ENCODE results near the gene R3HCC1L.

R3HCC1L gene

DNA sequence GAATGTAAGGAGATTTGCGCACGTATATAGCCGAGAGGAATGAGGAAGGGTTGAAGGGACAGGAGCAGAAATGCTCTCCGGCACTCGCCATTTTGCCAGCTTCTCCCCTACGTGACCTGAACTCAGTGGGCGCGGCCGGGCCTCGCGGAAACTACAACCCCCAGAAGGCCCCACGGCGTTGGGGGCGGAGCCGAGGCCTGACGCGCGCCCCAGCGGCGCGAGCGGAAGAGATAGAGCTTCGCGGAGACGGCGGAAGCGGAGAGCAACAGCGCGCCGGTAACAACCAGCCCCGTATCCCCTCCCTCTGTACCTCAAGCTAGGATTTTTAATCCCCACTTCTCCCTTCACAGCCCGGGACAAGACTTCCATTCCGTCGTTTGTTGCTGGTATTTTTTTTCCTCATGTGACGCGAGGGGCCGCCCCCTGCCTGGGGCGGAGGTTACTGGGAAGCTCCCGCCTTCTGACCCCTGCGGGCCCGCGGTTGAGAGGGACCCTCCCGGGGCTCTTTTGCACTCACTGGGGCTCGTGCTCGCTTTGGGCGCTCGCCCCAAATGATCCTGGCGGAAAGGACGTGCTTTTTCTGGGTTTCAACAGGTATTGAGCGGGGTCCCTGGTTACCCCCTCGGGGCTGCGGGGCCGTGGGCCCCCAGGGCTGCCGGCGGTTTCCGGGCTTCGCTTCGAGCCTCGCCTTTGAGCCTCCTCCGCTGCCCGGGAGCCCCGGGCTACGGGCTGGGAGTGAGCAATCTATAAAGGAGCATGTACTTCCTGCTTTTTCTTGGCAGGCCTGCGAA lies at the start of gene R3HCC1L:
Gene R3HCC1L (plus strand): TSS at position 227 of the 791 bp plus-strand sequence. CDS start 73,458 bp downstream, outside the sequence.
- DNase-seq (ENCODE audit: low read depth in 1 of 2, low spot score in 1 of 2) = peak; percentile 90 to 94

DNA sequence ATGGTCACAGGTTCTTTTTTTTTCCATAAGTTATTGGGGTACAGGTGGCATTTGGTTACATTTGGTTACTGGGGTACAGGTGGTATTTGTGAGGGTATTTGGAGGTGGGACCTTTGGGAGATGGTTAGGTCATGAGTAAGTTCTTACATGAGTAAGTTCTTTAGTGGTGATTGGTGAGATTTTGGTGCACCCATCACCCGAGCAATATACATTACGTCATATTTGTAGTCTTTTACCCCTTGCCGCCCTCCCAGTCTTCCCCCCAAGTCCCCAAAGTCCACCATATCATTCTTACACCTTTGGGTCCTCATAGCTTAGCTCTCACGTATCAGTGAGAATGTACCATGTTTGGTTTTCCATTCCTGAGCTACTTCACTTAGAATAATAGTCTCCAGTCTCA lies 49.2 kb upstream of the R3HCC1L start:
- no peak for DNase-seq (ENCODE audit: low read depth in 1 of 2, low spot score in 1 of 2)

DNA sequence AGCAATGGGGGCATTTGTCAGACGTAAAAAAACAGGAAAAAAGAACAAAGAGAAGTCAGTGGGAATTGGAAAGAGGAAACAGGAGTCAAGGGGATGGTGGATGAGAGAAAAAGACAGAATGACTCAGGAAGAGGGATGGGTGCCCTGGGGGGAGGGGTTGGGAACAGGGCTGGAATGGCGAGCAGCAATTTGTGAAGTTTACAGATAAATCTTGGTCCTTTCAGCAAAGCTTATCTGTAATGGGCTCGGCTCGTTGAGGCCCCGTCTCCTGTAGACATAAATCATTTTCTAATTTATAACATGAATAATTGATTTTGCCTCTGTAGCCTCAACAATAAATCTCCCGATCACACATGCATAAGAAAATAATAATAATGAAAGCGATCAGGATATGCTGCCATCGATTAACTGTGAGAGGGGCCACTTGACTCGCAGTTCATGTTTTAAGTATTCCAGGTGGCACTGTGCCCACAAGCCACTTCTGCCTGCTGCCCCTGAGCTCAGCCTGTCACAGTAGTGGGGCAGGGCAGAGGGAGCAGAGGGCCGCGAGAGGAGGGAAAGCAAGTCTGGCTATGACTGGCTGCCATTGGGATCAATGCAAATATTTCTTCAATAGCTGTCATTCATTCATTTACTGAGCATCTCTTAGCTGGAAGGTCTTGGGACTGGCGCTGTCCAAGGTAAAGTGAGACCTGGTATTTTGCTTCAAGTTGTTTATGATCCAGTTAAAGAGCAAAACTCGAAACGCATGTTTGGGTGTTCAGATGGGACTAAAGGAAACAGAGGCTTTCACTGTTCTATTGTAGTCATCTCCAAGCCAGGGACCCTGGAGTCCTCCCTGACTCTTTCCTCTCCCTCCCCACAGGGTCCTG lies 47.4 kb upstream of the R3HCC1L start:
- DNase-seq (ENCODE audit: low read depth in 1 of 2, low spot score in 1 of 2) = no peak

DNA sequence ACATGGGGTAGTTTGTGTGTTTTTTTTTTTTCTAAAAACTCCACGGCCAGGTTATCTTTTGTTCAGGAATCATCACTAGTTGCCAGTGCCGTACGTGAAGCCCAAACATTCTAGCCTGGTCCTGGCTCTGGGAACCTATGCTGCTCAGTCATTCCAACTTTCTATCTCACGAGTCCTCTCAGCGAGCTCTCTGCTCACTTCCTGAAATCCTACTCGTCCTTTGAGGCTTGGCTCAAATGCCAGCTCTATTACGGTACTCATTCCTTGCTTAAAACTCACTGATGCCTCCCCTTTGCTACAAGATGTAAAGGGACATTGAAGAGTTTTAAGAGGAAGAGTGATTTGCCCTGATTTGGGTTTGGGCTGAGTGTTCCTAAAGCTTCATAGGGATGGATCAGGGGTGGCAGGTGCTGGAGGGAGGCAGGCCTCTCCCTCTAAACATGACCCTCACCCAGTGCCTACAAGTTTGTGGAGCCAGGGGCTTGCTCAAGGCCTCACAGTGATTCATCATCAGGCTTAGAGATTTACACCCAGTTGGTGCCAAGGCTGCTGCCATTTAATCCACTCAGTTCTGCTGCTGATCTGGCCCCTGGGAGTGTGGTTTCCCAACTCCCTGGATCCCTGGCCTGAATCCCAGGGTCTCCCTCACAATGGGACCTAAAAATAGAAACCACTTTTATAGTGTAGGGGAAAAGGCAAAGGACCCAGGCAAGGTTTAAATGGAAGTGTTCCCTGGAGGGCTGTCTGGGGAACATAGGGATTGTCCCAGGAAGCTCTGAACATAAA lies 46.1 kb upstream of the R3HCC1L start:
- no peak for DNase-seq (ENCODE audit: low read depth in 1 of 2, low spot score in 1 of 2)

DNA sequence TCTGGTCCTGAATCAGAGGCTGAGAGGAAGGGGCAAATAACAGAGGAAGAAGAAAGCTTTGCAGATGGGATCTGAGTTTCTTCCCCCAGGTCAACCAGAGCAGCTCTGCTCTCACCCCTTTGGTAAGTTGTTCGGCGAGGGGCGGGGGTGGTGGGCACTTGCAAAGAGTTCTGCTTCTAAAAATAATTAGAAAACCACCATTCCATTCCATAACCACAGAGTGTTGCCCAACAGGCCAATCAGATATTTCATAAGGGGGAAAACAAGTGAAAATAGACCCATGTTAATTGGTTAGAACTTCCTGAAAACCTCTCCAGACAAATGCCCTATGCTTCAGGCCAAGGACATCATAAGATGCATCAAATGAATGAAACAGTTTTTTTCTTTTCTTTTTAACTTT lies 43.6 kb upstream of the R3HCC1L start:
- no peak for DNase-seq (ENCODE audit: low read depth in 1 of 2, low spot score in 1 of 2)

DNA sequence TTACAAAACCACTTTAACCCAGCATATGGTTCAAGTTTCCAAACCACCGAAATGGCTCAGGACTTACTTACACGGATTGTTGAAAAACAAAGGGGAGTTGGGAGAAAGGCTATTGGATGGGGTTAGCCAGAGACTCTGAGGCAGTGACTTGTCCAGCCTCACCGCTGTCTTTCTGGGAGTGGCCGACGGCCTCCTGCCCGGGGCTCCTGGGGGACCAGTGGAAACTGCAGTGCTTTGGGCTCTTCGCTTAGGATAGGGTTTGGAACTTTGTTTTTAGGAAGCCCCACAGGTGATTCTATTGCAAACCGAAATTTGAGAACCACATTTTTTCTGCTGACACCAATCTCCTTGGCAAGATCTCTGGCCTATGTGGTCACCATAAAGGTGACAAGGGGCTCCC lies 38.1 kb upstream of the R3HCC1L start:
- no peak for DNase-seq (ENCODE audit: low read depth in 1 of 2, low spot score in 1 of 2)

DNA sequence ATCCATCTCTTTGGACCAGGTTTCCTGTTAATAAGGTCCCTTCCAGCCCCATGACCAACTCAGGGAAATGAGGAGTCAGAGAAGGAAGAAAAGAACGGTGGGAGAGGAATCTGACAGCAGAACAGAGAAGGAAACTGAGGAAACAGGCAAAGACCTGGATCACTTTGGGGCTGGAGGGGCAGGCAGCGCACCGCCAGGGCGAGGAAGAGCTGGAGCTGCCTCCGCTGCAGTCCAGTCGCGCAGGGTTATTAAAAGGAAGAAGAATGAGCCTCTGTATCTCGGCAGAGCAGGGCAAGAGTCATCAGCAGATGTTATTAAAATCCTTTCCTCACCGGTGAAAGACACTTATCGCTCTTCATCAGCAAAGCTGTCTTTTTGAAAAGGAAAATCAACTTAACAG lies 37.7 kb upstream of the R3HCC1L start:
- no peak for DNase-seq (ENCODE audit: low read depth in 1 of 2, low spot score in 1 of 2)

DNA sequence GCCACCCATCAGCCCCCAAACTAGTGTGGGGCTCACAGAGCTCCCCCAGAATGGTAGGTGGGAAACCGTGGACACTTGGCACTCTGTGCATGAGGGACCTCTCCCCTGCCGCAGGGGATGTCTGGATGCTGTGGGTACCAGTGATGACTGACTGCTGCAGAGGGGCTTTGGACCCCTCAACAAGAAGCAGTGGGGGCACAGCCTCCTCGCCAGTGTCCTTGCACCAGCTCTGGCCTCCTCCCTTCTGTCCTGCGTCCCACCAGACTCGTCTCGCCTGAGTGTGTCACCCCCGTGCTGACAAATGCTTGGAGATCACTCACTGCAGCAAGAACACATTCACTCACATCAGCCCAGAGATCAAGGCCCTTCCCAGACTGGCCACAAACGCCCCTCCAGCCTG lies 37.3 kb upstream of the R3HCC1L start:
- DNase-seq (ENCODE audit: low read depth in 1 of 2, low spot score in 1 of 2) = no peak

DNA sequence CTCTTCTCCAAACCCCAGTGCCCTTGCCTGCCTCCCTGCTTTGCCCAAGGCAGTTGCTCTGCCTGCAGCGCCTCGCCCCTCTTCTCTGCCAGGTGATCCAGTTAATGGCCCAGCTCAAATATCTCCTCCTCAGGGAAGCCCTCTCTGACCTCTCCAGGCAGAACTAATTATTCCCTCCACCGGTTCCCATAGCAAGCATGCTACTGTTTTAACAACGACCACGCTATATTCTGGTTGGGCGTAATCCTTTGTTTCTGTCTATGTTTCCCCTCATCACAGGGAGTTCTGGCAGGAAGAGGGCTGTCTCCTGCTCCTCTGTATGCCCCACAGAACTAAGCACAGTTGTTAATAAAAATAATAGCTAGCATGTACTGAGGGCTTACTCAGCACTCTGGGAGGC lies 36.8 kb upstream of the R3HCC1L start:
- no peak for DNase-seq (ENCODE audit: low read depth in 1 of 2, low spot score in 1 of 2)

DNA sequence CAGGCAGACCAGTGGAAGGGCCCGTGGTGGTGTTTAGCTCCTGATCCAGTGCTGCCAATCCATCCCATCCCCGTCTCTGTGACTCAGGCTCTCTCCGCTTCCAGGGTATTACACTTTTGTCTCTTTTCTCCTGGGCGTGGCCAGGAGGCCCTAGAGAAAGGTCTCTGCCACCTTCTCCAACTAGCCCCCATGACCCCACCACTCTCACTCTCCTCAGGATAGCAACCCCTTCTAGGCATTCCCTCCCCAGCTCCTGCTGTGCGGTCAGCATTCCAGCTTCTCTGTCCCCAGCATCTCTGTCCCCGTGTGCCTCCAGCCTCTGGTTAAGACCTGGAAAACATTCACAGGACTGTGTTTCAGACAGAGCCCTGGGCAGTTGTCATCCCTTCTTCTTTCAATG lies 36.2 kb upstream of the R3HCC1L start:
- DNase-seq (ENCODE audit: low read depth in 1 of 2, low spot score in 1 of 2) = no peak

DNA sequence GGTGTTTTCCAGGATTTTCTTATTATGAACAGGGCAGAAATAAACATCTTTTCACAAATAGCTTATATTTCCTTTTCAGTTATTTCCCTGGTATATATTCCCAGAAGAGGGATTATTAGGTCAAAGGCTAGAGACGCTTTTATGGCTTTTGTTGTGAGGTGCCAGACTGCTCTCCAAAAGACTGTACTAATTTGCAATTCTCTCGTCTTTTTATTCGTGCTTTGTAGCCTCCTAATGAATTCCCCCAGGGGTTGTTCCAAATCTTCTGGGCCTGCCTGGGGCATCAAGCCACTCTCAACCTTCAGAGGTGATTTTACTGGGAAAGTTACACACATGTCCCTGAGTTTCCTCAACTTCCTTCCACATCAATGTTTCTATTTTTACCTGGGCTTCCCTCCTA lies 34.0 kb upstream of the R3HCC1L start:
- DNase-seq (ENCODE audit: low read depth in 1 of 2, low spot score in 1 of 2) = no peak

DNA sequence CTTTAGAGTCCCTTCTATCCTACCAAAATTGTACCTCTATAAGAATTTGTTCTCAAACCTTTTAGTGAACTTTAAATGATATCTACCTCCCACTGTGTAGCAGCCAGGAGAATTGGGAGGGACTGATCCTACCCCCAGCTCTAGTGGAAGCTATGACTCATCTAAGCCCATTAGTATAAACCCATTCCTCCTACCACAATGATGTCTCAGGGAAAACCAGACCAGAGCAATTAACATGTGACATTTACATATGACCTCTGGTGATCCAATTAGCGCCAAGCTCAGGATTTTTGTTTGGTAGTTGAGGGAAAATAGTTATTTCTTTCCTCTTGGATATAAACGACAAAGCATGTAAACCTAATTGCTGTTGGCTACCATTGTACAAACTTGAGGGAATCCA lies 33.1 kb upstream of the R3HCC1L start:
- DNase-seq (ENCODE audit: low read depth in 1 of 2, low spot score in 1 of 2) = no peak

DNA sequence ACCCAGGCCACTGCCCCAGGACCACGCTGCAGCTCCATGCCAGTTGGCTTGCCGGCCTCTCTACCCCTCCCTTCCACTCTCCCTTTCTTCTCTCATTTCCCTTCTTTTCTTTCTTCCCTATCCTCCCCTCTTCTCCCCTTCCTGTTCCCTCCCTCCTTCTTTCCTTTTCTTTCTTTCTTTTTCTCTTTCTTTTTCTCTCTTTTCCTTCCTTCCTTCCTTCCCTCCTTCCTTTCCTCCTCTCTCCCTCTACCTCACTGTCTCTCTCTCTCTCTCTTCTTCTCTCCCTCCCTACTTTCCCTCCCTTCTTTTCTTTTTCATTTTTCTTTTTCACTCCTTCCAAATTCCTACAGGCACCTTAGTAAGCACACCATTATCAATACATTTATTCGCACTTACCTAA lies 30.3 kb upstream of the R3HCC1L start:
- DNase-seq (ENCODE audit: low read depth in 1 of 2, low spot score in 1 of 2) = no peak

DNA sequence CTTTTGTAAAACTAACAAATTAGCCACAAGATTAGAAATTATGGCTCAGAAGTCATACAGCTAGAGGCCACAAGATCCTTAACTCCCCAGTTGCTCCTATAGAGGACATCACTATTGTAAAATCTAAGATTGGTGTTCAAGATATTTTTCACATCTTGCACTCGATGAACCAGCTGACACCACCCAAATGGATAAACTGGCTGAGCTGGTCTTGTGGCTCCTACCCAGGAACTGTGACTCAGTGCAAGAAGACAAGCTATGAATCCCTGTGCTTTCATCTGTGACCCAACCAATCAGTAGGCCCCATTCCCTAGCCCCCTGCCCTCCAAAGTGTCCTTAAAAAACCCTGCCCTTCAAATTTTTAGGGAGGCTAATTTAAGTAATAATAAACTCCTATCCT lies 27.9 kb upstream of the R3HCC1L start:
- DNase-seq (ENCODE audit: low read depth in 1 of 2, low spot score in 1 of 2) = no peak

DNA sequence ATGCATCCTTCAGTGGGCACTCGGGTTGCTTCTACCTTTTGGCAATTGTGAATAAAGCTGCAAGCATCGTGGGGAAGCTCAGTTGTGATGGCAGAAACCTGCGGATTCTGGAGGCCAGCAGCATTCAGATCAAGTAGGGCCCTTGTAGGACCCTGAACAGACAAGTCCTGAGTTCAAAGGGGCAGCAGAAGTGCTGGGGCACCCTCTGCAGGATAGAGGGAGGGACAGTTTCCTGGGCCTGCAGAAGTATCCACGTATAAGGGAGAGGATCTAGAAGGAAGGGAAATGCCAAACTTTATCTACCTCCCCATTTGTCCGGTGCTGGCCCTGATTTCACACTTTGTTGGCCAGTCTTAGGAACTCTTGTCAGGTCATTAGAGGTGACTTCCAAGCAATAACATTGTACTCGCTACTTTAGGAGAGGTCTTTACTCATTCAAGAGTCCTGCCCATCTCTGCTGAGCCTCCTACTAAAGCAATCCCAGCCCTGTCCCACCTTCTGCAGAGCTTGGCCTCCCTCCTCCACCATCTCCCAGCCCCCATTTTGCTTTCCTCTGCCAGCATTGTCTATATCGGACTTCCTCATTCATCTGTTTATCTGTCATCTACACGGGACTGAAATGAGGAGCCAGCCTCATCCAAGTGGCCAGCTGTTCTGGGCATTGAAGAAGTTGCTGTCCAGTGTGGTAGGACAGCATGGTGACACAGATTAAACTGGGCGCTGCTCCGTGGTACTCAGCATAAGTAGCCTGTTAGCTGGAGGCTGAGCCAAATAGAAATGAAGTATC lies 26.6 kb upstream of the R3HCC1L start:
- no peak for DNase-seq (ENCODE audit: low read depth in 1 of 2, low spot score in 1 of 2)

DNA sequence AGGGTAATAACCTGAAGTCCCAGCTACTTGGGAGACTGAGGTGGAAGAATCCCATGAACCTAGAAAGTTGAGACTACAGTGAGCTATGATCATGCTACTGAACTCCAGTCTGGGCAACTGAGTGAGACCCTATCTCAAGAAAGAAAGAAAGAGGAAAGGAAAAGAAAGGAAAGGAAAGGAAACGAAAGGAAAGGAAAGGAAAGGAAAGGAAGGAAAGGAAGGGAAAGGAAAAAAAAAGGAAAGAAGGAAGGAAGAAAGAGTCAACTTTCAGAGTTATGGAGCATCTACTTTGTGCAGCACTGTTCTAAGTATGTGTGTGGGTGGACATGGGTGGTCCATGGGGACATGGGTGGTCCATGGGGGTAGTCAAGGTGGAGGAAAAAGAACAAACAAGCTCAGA lies 24.1 kb upstream of the R3HCC1L start:
- no peak for DNase-seq (ENCODE audit: low read depth in 1 of 2, low spot score in 1 of 2)

DNA sequence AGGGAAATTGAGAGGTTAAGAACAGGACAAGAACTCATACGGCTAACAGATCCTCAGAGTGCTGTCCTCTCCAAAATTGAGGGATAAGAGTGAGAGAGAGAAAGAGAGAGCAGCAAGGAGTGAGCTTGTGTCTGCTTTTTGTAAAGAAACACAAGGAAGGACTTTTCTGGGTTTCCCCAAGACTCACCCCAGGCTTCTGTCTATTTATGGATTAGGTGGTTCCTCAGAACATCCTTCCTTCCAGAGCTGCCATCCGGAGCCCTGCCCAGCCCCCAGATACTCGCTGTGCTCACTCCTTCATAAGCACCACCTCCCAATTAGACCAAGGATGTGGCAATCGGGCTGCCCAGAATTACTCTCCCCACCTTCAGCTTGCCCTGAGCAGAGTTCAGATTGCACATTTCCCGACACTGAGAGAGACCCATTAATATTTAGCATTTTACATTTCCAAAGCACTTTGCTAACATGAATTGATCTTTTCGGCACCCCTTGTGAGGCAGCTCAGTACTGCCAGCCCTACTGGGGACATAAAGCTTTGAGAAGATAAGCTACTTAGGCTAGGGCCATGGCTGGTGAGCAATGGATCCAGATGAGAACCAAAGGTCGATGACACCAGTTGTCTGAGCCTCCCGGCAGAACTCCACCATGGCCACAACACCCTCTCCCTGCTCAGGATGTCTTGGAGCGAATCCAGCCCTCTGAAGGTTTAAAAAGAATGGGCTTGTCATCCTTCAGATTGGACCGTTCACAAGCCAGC lies 19.2 kb upstream of the R3HCC1L start:
- DNase-seq (ENCODE audit: low read depth in 1 of 2, low spot score in 1 of 2) = no peak

DNA sequence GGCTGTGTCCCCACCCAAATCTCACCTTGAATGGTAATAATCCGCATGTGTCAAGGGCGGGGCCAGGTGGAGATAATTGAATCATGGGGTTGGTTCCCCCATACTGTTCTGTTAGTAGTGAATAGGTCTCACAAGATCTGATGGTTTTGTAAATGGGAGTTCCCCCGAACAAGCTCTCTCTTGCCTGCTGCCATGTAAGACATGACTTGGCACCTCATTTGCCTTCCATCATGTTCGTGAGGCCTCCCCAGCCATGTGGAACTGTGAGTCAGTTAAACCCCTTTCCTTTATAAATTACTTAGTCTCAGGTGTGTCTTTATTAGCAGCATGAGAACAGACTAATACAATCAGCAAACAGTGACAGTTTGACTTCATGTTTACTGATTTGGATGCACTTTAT lies 14.6 kb upstream of the R3HCC1L start:
- DNase-seq (ENCODE audit: low read depth in 1 of 2, low spot score in 1 of 2) = no peak

DNA sequence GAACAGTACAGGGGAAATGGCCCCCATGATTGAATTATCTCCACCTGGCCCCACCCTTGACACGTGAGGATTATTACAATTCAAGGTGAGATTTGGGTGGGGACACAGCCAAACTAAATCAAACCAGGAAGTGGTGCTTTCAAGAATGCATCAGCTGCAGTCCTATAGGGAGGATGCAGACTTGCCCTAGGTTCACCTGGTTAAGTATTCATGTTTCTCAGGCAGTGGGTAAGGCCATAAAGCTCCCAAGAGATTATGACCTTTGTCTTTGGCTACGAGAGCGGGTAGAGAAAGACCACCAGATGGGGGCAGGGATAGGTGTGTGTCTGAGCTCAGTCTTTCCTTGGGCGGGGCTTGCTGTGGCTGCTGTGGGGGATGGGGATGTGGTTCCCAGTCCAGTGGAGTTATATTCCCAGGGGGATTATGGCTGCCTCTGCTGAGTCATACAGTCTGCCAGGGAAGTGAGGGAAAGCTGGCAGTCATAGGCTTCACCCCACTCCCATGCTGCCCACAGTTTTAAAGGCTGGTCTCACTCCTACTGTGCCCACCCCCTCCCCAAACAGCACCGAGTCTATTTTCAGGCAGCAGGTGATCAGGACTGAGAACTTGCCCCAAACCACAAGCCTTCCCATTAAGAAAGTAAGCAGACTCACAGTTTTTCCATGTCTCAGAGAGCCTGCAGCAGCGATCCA lies 8.4 kb upstream of the R3HCC1L start:
- DNase-seq (ENCODE audit: low read depth in 1 of 2, low spot score in 1 of 2) = no peak

DNA sequence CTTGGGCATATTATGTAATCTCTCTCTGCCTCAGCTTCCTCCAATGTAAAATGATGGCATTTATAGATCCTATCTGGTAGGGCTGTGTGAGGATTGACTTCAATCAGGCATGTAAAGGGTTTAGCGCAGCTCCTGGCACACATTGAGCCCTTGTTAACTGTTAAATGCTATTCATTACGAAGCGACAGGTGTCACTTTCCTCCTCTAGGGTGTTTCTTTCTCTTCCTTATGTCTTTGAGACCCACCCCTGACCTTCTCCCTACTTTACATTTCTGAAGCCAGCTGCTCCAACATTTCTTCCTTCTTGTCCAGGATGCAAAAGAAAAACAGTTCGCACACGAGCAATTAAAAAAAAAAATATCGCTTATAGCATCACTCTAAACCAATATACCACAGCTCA lies 5.7 kb upstream of the R3HCC1L start:
- no peak for DNase-seq (ENCODE audit: low read depth in 1 of 2, low spot score in 1 of 2)
